ENCODE results near the gene CXCR5. TPM values are rescaled to one million over a fixed set of nuclear protein-coding genes. Genes with fewer than 3 reads are reported as not detected.
A peak's percentile ranks its signal among the peaks of the same experiment; 100 is the strongest.

The CXCR5 gene
- total RNA-seq, 6 experiments from 2014 or later = 0.07 TPM; not detected in 4

DNA sequence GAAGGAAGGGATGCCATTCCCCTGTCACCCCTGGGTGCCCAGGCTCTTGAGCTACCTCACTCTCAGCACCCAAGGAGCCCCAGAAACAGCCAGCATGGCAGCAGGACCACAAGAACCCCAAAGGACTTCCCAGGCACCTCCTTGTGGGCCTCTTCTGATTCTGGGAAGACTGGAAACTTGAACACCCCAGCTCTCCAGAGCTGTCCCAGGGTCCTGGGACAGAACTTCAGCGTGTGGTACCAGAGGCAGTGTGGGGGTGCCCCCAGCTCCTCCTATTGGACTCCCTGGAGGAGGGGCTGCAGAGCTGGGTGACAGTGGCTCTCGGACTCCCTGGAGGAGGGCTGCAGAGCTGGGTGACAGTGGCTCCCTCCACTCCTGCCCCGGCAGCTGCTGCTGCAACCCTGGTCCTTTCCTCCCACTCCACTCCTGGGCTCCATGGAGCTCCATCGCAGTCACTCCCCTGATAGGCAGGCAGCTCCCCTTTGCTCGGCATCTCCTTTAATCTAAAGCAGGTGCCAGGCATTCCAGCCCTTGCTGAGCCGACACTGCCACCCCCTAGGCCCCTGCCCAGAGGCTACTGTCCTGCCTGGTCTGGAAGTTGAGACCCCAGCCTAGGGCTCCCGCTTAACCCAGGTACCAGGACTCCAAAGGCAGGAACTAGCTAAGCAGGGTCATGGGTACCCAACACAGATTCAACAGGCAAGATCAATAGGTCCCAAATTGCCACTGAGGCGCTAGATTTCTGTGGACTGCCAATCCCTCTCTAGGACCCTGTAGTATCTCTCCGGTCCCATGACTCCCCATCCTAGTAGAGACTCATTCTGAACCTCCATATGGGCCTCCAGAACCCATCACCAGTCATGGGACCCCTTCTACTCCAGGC lies 39.3 kb downstream of the CXCR5 start:
- WGBS (ENCODE audit: insufficient coverage, low coverage, low lambda C conversion rate, missing lambda C conversion rate) = 49% methylated on average over 2 of the region's 9 CpGs
- peak overlapping the region; percentile 78 to 86 (median 79) for H3K4me3 ChIP-seq
- TF ChIP-seq POLR2A (IDR thresholded peaks at IDR 0.05) = no peak
- TF ChIP-seq, protein P1, sequence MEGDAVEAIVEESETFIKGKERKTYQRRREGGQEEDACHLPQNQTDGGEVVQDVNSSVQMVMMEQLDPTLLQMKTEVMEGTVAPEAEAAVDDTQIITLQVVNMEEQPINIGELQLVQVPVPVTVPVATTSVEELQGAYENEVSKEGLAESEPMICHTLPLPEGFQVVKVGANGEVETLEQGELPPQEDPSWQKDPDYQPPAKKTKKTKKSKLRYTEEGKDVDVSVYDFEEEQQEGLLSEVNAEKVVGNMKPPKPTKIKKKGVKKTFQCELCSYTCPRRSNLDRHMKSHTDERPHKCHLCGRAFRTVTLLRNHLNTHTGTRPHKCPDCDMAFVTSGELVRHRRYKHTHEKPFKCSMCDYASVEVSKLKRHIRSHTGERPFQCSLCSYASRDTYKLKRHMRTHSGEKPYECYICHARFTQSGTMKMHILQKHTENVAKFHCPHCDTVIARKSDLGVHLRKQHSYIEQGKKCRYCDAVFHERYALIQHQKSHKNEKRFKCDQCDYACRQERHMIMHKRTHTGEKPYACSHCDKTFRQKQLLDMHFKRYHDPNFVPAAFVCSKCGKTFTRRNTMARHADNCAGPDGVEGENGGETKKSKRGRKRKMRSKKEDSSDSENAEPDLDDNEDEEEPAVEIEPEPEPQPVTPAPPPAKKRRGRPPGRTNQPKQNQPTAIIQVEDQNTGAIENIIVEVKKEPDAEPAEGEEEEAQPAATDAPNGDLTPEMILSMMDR (IDR thresholded peaks at IDR 0.05) = no peak
- intact Hi-C loops (cut with DNase I) = no loop called here
- H3K36me3 ChIP-seq = no peaks in the 10 kb centered on the region
- ATAC-seq (no peak), DNase-seq (peak in 2 of 3 donors; percentile 22 to 52)
- no peaks in the 10 kb centered on the region for H3K27me3 ChIP-seq
- H3K9me3 ChIP-seq = no peaks in the 10 kb centered on the region
- peak overlapping the region; percentile 85 to 90 (median 86) for H3K27ac ChIP-seq
- peaks cover 2 to 58% (median 29%) of the 10 kb centered on the region in 4 donors for H3K4me1 ChIP-seq

- ATAC-seq = no peak
- 11% methylated on average over 7 of the region's 7 CpGs for WGBS (ENCODE audit: insufficient coverage, low coverage, low lambda C conversion rate, missing lambda C conversion rate)
Measured at GRCh38 chr11:118923721-118924587, 40.3 kb downstream of the CXCR5 start.

DNA sequence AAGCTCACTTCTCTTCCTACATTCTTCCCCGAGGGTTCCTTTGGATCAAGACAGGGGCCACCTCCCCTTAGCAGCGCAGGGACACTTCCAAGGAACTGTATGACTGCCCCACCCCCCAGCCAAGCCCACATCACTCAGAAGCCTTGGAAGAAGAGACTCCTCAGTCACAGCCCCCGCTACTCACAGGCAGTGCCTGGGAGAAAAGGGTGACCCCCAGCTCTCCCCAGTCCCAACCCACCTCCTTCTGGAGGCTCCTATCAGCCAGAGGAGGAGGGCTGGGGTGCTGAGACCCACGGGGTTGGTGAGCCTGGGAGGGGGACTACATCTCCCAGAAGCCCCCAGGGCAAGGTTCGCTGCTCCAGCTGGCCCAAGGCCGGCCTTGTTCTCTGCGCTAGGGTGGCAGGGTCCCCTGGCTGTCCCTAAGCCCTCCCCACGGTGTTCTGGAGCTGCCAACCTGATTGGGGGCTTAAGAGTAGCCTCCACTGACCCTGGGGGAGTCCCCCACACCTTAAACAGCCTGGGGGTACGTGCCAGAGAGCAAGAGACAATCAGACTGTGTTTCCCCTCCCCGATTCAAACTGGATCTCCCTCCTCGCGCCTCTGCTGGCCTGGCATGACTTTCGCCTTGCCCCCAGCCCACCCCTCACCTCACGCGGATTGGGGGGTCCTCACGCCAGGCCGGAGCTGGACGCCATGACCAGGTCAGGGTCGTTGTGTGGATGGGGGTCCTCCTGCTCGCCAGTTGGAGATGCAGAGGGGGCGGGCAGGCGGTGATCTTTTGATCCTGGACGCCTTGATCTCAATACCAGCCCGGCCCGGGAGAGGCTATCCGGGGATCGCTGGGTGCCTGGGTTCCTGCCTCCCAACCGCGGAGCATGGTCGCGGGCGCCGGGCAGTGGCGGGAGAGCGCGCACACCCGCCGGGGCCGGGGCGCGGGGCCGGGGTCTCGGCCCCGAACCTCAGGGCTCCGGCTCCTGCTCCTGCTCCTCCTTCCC lies 41.2 kb downstream of the CXCR5 start:
- intact Hi-C loops (cut with DNase I) = no loop called here
- H3K27me3 ChIP-seq = no peaks in the 10 kb centered on the region
- H3K36me3 ChIP-seq = no peaks in the 10 kb centered on the region
- ATAC-seq (no peak), DNase-seq (peak; percentile 51 to 60 (median 53))
- H3K27ac ChIP-seq = peak overlapping the region; percentile 85 to 90 (median 86)
- H3K9me3 ChIP-seq = no peaks in the 10 kb centered on the region
- H3K4me1 ChIP-seq = peaks cover 2 to 50% (median 21%) of the 10 kb centered on the region in 4 donors
- peak overlapping the region; percentile 78 to 86 (median 79) for H3K4me3 ChIP-seq
- WGBS (ENCODE audit: insufficient coverage, low coverage, low lambda C conversion rate, missing lambda C conversion rate) = 0% methylated on average over 17 of the region's 45 CpGs
- TF ChIP-seq POLR2A (IDR thresholded peaks at IDR 0.05) = no peak
- TF ChIP-seq, protein P1 (IDR thresholded peaks at IDR 0.05) = no peak

More at GRCh38 chr11:118923721-118924587, 40.3 kb downstream of the CXCR5 start:
- intact Hi-C loops (cut with DNase I) = no loop called here
- Histone ChIP-seq H3K27ac (peak overlapping the region; percentile 85 to 90 (median 86)), H3K4me1 (peaks cover 2 to 54% (median 25%) of the 10 kb centered on the region in 4 donors), H3K4me3 (peak overlapping the region; percentile 78 to 86 (median 79)), H3K27me3 (no peaks in the 10 kb centered on the region), H3K36me3 (no peaks in the 10 kb centered on the region), H3K9me3 (no peaks in the 10 kb centered on the region)
- DNase-seq = peak in 2 of 3 donors; percentile 31 to 57
- TF ChIP-seq, protein P1 (IDR thresholded peaks at IDR 0.05) = no peak
- no peak for TF ChIP-seq POLR2A (IDR thresholded peaks at IDR 0.05)
